Right hindlimb (tissue), 1 donor: ENCODE results near the gene TMPRSS13.

Source experiments
- DNase-seq: peaks from one replicate; pipeline ENCODE4 v3.0.0-alpha.2; 2018

Gene TMPRSS13

GRCh38 chr11:117910525-117910924 is 18.7 kb downstream of the TMPRSS13 start:
- DNase-seq = no peak

DNA sequence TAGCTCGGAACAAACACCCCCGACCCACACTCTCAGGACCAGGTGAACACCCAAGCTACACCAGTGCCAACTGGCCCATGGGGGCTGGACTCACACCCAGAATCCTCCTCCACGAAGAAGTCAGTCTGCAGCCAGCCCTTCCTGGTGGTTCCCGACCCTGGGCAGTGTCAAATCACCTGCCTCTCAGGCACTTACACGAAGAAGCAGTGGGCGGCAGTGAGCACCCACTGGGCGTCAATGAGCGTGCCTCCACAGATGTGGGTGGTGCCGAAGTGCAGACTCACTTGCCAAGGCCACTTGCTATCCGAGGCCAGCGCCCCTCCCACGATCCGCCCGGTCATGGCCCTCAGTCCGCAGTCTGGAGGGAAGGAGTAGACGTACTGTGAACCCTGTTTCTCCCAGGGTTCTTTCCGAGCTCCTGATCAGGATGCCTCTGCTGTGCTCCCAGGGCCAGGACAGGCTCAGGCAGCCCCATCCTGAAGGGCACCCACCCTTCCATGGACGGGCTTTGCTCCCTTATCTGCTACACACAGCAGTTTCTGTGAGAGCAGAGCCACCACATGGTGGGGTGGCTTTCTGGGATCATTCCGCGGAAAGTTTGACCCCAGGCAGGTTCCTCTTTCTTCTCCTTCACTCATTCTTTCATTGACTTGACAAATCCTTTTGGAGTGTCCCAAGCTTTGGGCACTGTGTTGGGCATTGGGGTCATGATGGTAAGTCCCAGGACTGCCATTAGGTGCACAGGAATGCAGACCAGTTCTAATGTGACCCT is 19.4 kb downstream of the TMPRSS13 start:
- no peak for DNase-seq

- DNase-seq = no peak
These were observed 20.1 kb downstream of the TMPRSS13 start for GRCh38 chr11:117908959-117909610.

GRCh38 chr11:117908109-117908895 is 20.9 kb downstream of the TMPRSS13 start:
- DNase-seq = no peak

DNA sequence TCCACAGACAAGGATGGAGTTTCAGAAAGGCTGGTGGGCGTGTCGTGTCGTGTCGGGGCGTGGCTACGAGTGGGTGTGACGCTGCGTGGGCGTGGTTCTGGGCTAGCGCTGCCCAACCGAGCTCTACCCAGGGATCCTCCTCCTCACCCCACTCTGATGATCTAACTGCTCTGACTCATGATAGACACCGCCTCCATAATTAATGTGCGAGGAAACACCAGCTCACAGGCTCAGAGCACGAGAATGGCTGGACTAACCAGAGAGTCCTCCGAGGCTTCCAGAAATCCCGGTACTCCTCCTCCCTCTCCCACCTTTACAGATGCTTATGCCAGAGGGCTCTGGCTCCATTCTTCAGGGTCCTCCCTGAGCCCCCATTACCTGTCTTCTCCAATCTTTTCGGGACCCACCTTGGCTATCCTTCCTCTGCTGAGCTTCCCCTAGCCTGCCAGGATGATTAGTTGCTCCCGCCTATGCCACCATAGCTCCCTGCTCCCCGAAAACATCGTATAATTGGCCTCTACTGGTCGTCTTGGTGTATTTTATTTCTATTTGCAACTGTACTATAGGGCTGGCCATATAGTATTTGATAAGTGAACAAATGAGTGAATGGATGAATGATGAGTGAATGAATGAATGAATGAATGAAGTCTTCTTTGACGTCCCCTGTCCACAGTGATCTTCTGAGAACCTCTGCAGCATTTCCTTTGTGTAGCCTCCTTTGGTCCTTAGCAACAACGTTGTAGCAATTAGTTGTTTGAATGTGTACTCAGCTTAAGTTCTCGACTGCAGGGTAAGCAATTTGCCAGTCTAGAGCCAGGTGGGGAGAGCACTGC is 21.7 kb downstream of the TMPRSS13 start:
- DNase-seq = peak; percentile 87

- DNase-seq = no peak
These were observed 22.5 kb downstream of the TMPRSS13 start for GRCh38 chr11:117906710-117907109.

- DNase-seq = no peak
These were observed 23.1 kb downstream of the TMPRSS13 start for GRCh38 chr11:117906126-117906525.

DNA sequence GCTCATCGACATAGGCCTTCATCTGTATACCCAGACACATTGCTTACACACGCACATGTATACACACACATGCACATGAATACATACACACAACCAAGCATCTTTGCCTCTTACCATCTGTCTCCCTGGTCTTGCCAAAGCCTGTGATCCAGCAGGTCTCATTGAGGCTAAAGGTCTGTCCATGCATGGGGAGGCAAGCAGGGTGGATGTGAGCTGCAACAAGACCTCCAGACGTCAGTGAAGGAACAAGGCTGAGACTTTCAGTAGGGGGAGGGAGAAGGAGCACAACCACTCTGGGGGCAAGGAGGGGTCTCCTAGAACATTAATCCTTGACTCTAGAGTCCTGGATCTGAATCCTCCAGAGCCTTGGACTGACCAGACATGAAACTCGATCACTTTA is 23.7 kb downstream of the TMPRSS13 start:
- DNase-seq = no peak

GRCh38 chr11:117903505-117904382 is 25.5 kb downstream of the TMPRSS13 start:
- no peak for DNase-seq

GRCh38 chr11:117902001-117902845 is 27.0 kb downstream of the TMPRSS13 start:
- no peak for DNase-seq

DNA sequence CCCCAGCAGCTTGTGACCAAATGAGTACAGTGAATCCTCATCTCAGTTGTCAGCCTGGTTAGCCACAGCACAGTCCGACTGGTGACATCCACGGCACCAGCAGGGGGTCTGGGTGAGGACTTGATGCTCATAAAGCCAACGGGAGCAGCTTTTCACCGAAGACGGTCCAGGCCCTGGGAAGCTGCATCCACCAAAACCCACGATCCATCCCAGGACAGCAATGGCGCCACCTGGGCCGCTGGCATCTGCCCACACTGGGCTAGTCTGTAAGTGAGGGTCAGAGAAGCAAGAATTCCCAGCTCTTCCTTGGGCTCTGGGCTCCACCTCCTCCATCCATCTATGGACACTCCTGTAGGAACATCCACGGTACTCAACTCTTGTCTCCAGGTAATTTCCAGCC is 27.6 kb downstream of the TMPRSS13 start:
- no peak for DNase-seq

GRCh38 chr11:117900720-117901440 is 28.3 kb downstream of the TMPRSS13 start:
- DNase-seq = no peak

DNA sequence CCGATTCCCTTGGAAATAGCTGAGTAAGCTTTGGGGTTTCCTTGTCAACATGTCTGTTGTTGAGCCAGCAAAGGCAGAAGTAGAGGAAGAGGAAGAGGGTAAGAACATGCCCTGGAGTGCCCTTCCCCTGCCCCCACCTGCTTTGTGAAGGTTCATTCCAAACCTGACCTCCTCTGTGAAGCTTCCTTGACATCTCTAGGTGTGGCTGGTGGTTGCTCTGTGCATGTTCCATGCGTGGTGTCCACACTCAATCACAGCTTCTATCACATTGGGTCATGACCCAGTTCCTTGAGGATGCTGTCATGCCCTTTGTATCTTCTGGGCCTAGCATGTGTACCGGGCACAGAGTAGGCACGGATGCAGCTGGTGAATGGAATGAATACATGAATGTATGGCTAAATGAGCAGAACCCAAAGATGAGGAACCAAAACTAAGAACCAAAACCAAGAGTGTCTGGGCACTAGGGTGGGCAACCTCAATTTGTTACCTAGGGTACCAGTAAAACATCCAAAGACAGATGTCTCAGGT is 29.0 kb downstream of the TMPRSS13 start:
- DNase-seq = no peak

- DNase-seq = no peak
These were observed 31.1 kb downstream of the TMPRSS13 start for GRCh38 chr11:117898059-117898458.

DNA sequence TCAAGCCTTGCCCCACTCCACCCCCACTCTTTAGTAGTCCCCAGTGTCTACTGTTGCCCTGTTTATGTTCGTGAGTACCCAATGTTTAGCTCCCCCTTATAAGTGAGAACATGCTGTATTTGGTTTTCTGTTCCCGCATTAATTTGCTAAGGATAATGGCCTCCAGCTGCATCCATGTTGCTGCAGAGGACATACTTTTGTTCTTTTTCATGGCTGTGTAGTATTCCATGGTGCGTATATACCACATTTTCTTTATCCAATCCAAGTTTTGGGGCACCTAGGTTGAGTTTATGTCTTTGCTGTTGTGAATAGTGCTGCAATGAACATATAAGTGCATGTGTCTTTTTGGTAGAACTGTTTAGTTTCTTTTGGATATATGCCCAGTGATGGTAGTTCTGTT is 36.6 kb downstream of the TMPRSS13 start:
- DNase-seq = no peak

DNA sequence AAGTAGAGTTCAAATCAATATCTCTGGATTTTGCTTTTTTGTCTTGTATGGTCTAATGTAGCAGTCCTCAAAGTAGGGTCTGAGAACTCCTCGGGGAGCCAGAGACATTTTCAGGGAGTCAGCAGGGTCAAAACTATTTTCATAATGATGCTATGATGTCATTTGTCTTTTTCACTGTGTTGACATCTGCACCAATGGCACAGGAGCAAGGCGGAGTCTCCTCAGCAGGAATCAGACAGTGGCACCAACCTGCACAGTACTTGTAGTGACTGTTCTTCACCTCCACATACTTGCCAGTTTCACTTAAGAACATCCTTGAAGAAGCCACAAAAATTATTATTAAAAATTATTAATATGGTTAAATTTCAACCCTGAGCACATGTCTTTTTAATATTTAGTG is 37.8 kb downstream of the TMPRSS13 start:
- DNase-seq = no peak

- DNase-seq = no peak
These were observed 41.0 kb downstream of the TMPRSS13 start for GRCh38 chr11:117888139-117888566.

DNA sequence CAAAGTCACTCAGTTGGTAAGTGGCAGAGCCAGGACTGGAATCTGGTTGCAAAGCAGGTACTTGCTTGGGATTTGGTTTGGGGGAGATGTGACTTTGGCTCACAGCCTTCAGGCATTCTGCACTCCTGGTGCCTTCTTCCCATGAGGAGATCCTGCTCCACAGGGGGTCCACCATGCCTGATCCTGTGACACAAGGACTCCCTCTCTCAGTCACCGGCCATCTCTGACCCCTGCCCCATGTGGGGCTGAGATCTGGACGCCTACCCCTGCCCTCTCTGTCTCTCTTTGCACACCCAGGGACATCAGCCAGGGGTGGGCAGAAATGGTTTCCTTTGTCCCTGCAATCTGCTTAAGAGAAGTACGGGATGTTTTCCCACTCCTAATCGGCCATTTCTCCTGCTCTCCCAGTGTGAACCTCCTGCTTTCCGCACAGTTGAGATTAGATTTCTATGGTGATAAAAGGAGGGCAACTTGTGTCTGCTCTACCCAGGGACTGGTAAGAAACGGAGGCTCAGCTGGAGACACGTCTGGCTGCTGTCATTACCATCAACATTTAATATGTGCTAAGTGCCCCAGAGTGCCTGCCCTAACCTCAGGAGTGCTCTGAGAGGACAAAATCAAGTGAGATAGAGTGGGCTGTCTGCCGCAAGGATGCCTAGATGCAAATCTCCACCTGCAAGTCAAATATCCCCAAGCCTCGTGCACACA is 41.6 kb downstream of the TMPRSS13 start:
- DNase-seq = no peak

GRCh38 chr11:117885777-117886176 is 43.4 kb downstream of the TMPRSS13 start:
- DNase-seq = peak; percentile 85
